Measurements from ENCODE around the gene KIAA0930. TPM values are rescaled to one million over a fixed set of nuclear protein-coding genes. Genes with fewer than 3 reads are reported as not detected.

KIAA0930 gene
- total RNA-seq, 2 donors from 2014 or later: 29.1 to 55.1 TPM

- peaks cover 8% of the 10 kb centered on the region for H3K4me1 ChIP-seq (replicated peaks)
- H3K36me3 ChIP-seq: no peaks in the 10 kb centered on the region
- H3K27ac ChIP-seq: no peak overlapping the region
- no peak for TF ChIP-seq CTCF (IDR thresholded peaks at IDR 0.05)
- no peak for TF ChIP-seq POLR2A (IDR thresholded peaks at IDR 0.05)
- no peak for TF ChIP-seq POLR2AphosphoS5 (IDR thresholded peaks at IDR 0.05)
- DNase-seq (ENCODE audit: low spot score): no peak
- no peak overlapping the region for H3K4me3 ChIP-seq
- H3K27me3 ChIP-seq (replicated peaks; ENCODE audit: insufficient read depth): no peaks in the 10 kb centered on the region
- intact Hi-C loops (cut with DNase I): no loop called here
- WGBS: 75% methylated on average over 5 of the region's 5 CpGs
- no peaks in the 10 kb centered on the region for H3K9me3 ChIP-seq
Measured at GRCh38 chr22:45221201-45221600, 19.5 kb downstream of the KIAA0930 start.

- no peaks in the 10 kb centered on the region for H3K36me3 ChIP-seq
- no peak overlapping the region for H3K27ac ChIP-seq
- WGBS: 87% methylated on average over 9 of the region's 9 CpGs
- H3K9me3 ChIP-seq: no peaks in the 10 kb centered on the region
- TF ChIP-seq CTCF (IDR thresholded peaks at IDR 0.05): no peak
- no peak for TF ChIP-seq POLR2A (IDR thresholded peaks at IDR 0.05)
- TF ChIP-seq POLR2AphosphoS5 (IDR thresholded peaks at IDR 0.05): no peak
- no peaks in the 10 kb centered on the region for H3K27me3 ChIP-seq (replicated peaks; ENCODE audit: insufficient read depth)
- H3K4me3 ChIP-seq: no peak overlapping the region
- intact Hi-C loops (cut with DNase I): no loop called here
- H3K4me1 ChIP-seq (replicated peaks): no peaks in the 10 kb centered on the region
- no peak for DNase-seq (ENCODE audit: low spot score)
Measured at GRCh38 chr22:45218976-45219375, 21.7 kb downstream of the KIAA0930 start.

- Histone ChIP-seq H3K27me3 (replicated peaks; ENCODE audit: insufficient read depth) (no peaks in the 10 kb centered on the region), H3K4me3 (no peak overlapping the region), H3K36me3 (no peaks in the 10 kb centered on the region), H3K27ac (no peak overlapping the region), H3K9me3 (no peaks in the 10 kb centered on the region), H3K4me1 (replicated peaks) (no peaks in the 10 kb centered on the region)
- TF ChIP-seq POLR2A (IDR thresholded peaks at IDR 0.05): no peak
- no peak for TF ChIP-seq POLR2AphosphoS5 (IDR thresholded peaks at IDR 0.05)
- no peak for TF ChIP-seq CTCF (IDR thresholded peaks at IDR 0.05)
- DNase-seq (ENCODE audit: low spot score): no peak
- 92% methylated on average over 14 of the region's 14 CpGs for WGBS
- intact Hi-C loops (cut with DNase I): no loop called here
Measured at GRCh38 chr22:45217806-45218205, 22.9 kb downstream of the KIAA0930 start.

- intact Hi-C loops (cut with DNase I): no loop called here
- Histone ChIP-seq H3K4me3 (no peak overlapping the region), H3K36me3 (no peaks in the 10 kb centered on the region), H3K27ac (no peak overlapping the region), H3K27me3 (replicated peaks; ENCODE audit: insufficient read depth) (no peaks in the 10 kb centered on the region), H3K9me3 (no peaks in the 10 kb centered on the region), H3K4me1 (replicated peaks) (no peaks in the 10 kb centered on the region)
- WGBS: 94% methylated on average over 6 of the region's 6 CpGs
- no peak for TF ChIP-seq POLR2A (IDR thresholded peaks at IDR 0.05)
- TF ChIP-seq CTCF (IDR thresholded peaks at IDR 0.05): no peak
- TF ChIP-seq POLR2AphosphoS5 (IDR thresholded peaks at IDR 0.05): no peak
- DNase-seq (ENCODE audit: low spot score): no peak
Measured at GRCh38 chr22:45217345-45217744, 23.3 kb downstream of the KIAA0930 start.

- Histone ChIP-seq H3K4me1 (replicated peaks) (no peaks in the 10 kb centered on the region), H3K4me3 (no peak overlapping the region), H3K9me3 (no peaks in the 10 kb centered on the region), H3K36me3 (no peaks in the 10 kb centered on the region), H3K27me3 (replicated peaks; ENCODE audit: insufficient read depth) (no peaks in the 10 kb centered on the region), H3K27ac (no peak overlapping the region)
- DNase-seq (ENCODE audit: low spot score): no peak
- no peak for TF ChIP-seq POLR2A (IDR thresholded peaks at IDR 0.05)
- TF ChIP-seq POLR2AphosphoS5 (IDR thresholded peaks at IDR 0.05): no peak
- no peak for TF ChIP-seq CTCF (IDR thresholded peaks at IDR 0.05)
- 43% methylated on average over 22 of the region's 22 CpGs for WGBS
- intact Hi-C loops (cut with DNase I): no loop called here
Measured at GRCh38 chr22:45216133-45217003, 24.3 kb downstream of the KIAA0930 start.
